HG02852 (cell line): ENCODE results near the gene OLFM2.
"Not testable (repeated sequence)": the region's sequence is repeated elsewhere in the genome, so short reads cannot be mapped to it uniquely, and the experiment has no call there.

Experiments
- ATAC-seq: cut with Tn5 transposase; IDR thresholded peaks from one replicate; pipeline ENCODE4 v1.9.1; 2021; ENCODE audit warnings: mild to moderate bottlenecking, moderate library complexity; ENCODE audit not compliant: unreplicated experiment

The OLFM2 gene

DNA sequence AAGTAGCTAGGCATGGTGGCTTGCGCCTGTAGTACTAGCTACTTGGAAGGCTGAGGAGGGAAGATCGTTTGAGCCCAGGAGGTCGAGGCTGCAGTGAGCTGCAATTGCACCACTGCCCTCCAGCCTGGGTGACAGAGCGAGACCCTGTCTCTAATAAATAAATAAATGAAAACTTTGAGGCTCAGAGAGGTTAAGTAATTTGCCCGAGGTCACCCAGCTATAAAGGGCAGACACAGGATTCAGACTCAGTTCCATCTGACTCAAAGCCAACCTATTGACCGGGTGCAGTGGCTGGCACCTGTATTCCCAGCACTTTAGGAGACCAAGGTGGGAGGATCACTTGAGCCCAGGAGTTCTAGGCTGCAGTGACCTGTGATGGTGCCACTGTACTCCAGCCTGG lies 7.4 kb upstream of the OLFM2 start:
- no peak for ATAC-seq

DNA sequence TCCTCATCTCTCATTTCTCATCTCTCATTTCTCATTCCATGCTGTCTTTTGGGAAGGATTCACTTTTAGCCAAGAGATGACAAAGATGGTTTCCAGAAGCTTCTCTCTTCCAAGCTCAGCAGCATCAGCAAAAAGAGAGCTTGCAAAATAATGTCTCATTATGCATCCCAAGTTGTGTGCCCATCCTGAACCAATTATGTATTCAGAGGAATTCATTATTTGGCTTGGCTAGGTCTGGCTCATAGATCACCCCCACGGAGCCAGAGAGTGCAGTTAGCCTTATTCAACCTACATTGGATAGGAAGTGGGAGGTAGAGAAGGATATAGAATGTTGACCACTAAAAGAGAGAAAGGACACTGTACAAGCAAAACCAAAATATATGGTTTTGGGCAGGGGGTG lies 5.4 kb upstream of the OLFM2 start:
- ATAC-seq: no peak

GRCh38 chr19:9941231-9941630 lies 4.9 kb upstream of the OLFM2 start:
- ATAC-seq: no peak

GRCh38 chr19:9940778-9941177 lies 4.5 kb upstream of the OLFM2 start:
- no peak for ATAC-seq

DNA sequence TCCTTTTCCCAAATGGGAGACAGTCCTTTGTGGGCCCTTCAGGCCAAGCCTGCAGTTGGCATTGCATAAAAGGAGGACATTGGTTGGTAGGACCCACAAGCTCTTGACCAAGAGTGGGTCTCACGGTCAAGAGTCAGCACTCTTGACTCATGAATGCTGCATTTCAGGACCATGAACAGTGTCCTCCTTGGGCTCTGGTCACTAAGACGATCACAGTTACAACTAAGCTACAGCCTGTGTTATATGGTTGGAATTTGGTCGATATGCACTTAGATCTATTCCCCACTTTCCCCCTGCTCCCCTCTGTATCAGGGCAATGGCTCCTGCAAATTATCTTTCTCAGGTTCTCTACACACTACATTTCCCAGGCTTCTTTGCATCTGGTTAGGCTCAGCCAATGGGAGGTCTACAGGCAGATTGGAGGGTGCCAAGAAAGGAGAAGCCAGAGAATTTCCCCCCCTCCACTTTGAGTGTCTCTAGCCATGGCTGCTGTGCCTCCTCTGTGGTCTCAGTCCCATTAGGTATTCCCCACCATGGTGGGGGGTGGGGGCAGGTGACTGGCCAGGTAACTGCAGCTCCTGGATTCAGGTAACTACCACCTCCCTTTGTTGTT lies 3.1 kb upstream of the OLFM2 start:
- ATAC-seq: no peak

GRCh38 chr19:9937001-9937411 lies 691 bp upstream of the OLFM2 start:
- no peak for ATAC-seq

DNA sequence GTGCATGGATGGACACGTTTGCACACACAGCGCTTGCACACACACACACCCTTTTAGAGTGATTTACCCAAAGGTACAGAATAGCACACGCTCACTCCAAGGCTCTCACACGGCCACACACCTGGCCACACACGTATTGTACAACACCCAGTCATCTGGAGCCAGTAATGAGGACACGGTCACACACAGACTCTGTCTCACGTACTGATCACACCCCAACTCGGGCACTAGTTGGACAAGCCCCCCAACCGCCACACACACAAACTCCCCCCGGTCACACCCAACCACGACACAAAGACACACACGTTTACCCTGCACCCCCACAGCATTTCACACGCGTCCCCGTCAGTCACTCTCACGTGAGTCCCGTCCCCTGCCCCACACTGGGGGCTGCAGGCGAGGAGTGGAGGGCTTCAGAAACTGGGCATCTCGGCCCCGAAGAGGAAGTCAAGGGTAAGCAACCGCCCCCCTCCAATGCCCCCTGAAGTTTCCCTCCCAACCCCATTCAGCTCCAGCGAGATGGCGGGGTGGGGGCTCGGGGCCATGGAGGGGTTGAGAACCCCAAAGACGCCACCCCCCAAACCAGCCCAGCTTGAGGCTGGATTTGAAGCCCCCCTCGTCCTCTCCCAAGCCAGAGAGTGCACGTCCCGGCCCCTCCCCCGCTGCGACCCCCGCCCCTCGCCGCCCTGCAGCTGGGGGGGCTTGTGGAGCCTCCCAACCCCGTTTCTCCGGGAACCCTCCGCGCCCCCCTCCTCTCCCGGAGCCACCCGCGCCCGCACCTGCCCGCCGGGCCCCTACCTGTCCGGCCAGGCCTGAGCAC lies 599 bp downstream of the OLFM2 start:
- no peak for ATAC-seq

GRCh38 chr19:9934132-9934950 lies 2.0 kb downstream of the OLFM2 start:
- no peak for ATAC-seq

DNA sequence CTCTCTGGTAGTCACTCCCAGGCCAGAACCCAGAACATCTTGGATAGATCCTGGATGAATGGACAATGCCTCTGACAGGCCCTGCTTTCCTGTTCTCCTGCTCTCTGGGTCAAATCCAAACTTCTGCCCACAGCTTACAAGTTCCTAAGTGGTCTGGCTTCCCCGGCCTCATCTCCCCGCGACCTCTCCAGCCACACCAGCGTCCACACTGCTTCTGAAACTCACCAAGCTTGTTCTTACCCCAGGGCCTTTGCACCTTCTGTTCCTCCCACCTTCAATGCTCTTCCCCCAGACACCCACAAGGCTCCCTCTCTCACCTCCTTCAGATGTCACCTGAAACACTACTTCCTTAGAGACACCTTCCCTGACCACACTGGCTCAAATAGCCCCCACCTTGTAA lies 3.5 kb downstream of the OLFM2 start:
- no peak for ATAC-seq

GRCh38 chr19:9931629-9932028 lies 4.7 kb downstream of the OLFM2 start:
- no peak for ATAC-seq

- no peak for ATAC-seq
Observed at GRCh38 chr19:9923440-9923839, 12.9 kb downstream of the OLFM2 start.

DNA sequence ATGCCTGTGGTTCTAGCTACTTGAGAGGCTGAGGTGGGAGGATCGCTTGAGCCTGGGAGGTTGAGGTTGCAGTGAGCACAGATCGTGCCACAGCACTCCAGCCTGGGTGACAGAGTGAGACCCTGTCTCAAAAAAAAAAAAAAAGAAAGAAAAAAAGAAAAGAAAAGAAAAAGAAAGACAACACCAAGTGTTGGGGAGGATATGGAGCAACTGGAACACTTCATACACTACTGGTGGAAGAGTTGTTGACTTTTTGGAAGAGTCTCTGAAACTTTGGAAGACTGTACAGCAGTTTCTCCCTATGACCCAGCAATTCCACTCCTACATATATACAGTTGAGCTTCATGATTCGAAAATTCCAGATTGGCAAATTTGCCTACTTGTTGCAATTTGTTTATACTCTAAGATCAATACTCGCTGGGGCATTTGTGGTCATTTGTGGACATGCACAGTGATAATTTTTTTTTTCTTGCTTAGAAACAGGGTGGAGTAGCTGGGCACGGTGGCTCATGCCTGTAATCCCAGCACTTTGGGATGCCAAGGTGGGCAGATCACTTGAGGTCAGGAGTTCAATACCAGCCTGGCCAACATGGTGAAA lies 13.4 kb downstream of the OLFM2 start:
- ATAC-seq: not testable (repeated sequence)

DNA sequence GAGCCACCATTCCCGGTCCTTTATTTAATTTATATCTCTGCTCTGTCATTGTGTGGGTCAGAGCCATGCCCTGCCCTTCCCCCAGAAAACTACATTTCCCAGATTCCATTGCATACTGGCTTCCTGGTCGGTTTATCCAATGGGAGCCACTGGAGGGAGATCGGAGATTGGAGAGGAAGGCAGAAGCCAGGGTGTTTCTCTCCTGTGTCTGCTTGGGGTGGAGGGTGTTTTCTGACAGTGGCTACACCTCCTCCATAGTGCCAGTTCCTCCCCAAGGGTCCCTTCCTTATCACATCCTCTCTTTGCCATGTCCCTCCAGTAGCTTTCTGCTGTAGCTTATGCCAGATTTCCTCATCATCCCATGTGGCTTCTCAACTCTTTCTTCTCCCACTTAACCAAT lies 19.0 kb downstream of the OLFM2 start:
- ATAC-seq: no peak

DNA sequence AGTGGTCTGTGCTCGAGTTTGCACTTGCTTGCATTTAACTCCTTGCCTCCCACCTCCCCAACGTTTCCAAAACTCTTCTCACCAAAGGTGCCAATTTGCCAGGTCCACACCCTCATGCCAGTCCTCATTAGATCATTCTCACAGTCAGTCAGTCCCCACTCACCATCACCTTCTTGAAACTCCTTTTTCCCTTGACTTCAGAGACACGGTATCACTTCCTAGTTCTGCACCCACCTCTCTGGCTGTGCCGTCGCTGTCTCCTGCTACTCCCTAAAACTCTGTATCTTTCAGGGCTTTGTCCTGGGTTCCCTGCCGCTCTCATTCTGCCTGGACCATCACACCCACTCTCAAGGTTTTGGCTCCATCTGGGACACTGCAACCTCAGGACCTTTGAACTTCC lies 19.6 kb downstream of the OLFM2 start:
- no peak for ATAC-seq

GRCh38 chr19:9914315-9915207 lies 21.8 kb downstream of the OLFM2 start:
- no peak for ATAC-seq

DNA sequence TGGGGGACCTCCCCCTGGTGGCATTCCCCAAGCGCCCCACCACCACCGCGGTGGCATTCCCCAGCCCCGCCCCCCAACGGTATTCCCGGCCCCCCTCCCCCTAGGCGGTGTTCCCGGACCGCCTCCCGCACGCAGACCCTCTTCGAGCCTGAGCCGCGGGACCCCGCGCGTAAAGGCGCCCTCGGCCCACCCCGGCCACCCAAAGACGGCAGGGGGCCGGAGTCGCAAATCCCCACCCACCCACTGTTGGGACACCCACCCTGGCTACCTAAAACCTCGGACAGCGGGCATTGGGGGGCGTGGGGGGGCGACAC lies 22.4 kb downstream of the OLFM2 start:
- no peak for ATAC-seq

DNA sequence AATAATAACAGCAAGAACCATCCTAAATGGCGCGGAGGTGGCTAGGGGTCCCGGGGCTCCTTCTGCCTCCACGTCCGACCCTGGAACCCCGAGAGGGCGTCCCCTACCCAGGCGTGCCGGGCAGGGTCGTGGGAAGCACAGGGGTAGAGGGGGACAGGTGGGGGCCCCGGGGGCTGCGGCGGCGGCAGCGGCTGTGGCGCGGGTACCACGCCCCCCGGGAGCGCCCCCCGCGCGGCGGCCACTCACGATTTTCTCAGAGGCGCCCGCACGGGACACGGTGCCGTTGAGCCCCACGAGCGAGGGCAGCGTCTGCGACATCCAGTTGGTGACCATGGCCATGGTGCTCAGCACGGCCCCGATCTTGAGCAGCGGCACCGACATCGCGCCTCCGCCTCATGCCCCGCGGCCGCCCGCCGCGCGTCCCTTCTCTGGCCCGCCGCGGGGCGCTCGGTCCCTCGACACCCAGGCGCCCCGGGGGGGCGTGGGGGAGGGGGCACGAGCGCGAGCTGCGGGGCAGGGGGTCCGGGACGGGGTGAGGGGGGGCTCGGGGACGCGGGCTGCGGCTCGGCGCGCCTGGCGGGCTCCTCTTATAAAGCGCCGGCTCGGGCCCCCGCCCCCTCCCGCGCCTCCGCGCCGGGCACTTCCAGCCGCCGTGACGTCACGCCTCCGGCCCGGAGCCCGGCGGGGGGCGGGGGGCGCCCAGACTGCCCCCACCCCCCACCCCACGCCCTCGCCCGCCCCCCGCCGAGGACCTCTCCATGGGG lies 22.9 kb downstream of the OLFM2 start:
- no peak for ATAC-seq

GRCh38 chr19:9912551-9913236 lies 23.6 kb downstream of the OLFM2 start:
- ATAC-seq: no peak

- no peak for ATAC-seq
Observed at GRCh38 chr19:9911524-9912185, 24.7 kb downstream of the OLFM2 start.
